GM23338 (cell line): ENCODE data around the gene PPP1R37. TPM values are rescaled to one million over a fixed set of nuclear protein-coding genes. Genes with fewer than 3 reads are reported as not detected.

ENCODE experiments used
- ATAC-seq: fragments of 200-7000 bp; cut with Tn5 transposase; 3 replicates; pipeline ENCODE4 v1.9.1; 2020
- DNase-seq: peaks from one replicate; pipeline ENCODE4 v3.0.0-alpha.2; 2015; ENCODE audit warnings: low spot score
- H2AFZ ChIP-seq: fragments of 200-600 bp; sonication (generic); 2 replicates; pipeline ENCODE4 v1.8.0; 2016; ENCODE audit warnings: antibody characterized with exemption, mild to moderate bottlenecking, moderate library complexity
- H3F3A ChIP-seq: fragments of 200-600 bp; sonication (generic); replicated peaks from 2 replicates; pipeline ENCODE4 v1.8.0; 2017; ENCODE audit warnings: antibody characterized with exemption, mixed run types, low read depth
- H3K27ac ChIP-seq: fragments of 200-600 bp; sonication (generic); 2 replicates; pipeline ENCODE4 v1.6.1; 2016; ENCODE audit warnings: low read depth
- H3K27me3 ChIP-seq: fragments of 200-600 bp; sonication (generic); 2 replicates; pipeline ENCODE4 v1.8.0; 2016; ENCODE audit warnings: mild to moderate bottlenecking, mixed run types, moderate library complexity; ENCODE audit not compliant: insufficient read depth
- H3K36me3 ChIP-seq: fragments of 200-600 bp; sonication (generic); 2 replicates; pipeline ENCODE4 v1.8.0; 2016; ENCODE audit warnings: mild to moderate bottlenecking; ENCODE audit not compliant: insufficient read depth
- H3K4me1 ChIP-seq: fragments of 200-600 bp; sonication (generic); 2 replicates; pipeline ENCODE4 v1.8.0; 2016; ENCODE audit warnings: mild to moderate bottlenecking, moderate library complexity; ENCODE audit not compliant: insufficient read depth
- H3K4me2 ChIP-seq: fragments of 200-600 bp; sonication (generic); 2 replicates; pipeline ENCODE4 v1.7.1; 2017; ENCODE audit warnings: mixed run types
- H3K4me3 ChIP-seq: fragments of 200-600 bp; sonication (generic); 2 replicates; pipeline ENCODE4 v1.6.1; 2016; ENCODE audit warnings: mixed run types
- H3K79me2 ChIP-seq: fragments of 200-600 bp; sonication (generic); replicated peaks from 2 replicates; pipeline ENCODE4 v1.8.0; 2017; ENCODE audit warnings: mild to moderate bottlenecking; ENCODE audit not compliant: insufficient read depth
- H3K9me2 ChIP-seq: fragments of 200-600 bp; sonication (generic); 2 replicates; pipeline ENCODE4 v1.8.0; 2017; ENCODE audit not compliant: insufficient read depth
- H4K20me1 ChIP-seq: fragments of 200-600 bp; sonication (generic); replicated peaks from 2 replicates; pipeline ENCODE4 v1.8.0; 2017; ENCODE audit warnings: mild to moderate bottlenecking; ENCODE audit not compliant: insufficient read depth
- H3K27ac Mint-ChIP-seq: 2 replicates; pipeline ENCODE4 v1.8.0; 2020; ENCODE audit warnings: inconsistent platforms, mild to moderate bottlenecking, moderate library complexity, mixed read lengths
- H3K27me3 Mint-ChIP-seq: 3 replicates; pipeline ENCODE4 v1.8.0; 2022; ENCODE audit warnings: low read depth, mild to moderate bottlenecking, moderate library complexity, mixed read lengths, inconsistent platforms; ENCODE audit not compliant: insufficient read depth, poor library complexity
- H3K36me3 Mint-ChIP-seq: 3 replicates; pipeline ENCODE4 v1.8.0; 2021; ENCODE audit warnings: low read depth, mild to moderate bottlenecking, inconsistent platforms, moderate library complexity, mixed read lengths
- H3K4me1 Mint-ChIP-seq: 3 replicates; pipeline ENCODE4 v1.8.0; 2020; ENCODE audit warnings: mild to moderate bottlenecking, inconsistent platforms, mixed read lengths
- H3K4me3 Mint-ChIP-seq: 3 replicates; pipeline ENCODE4 v1.8.0; 2021; ENCODE audit warnings: moderate library complexity, mild to moderate bottlenecking, inconsistent platforms, mixed read lengths
- H3K9me3 Mint-ChIP-seq: 3 replicates; pipeline ENCODE4 v1.8.0; 2020; ENCODE audit warnings: moderate library complexity, mild to moderate bottlenecking, inconsistent platforms, mixed read lengths
- CREB1 ChIP-seq: fragments of 250-450 bp; sonication (Bioruptor Pico); IDR thresholded peaks from 2 replicates; pipeline ENCODE4 v1.5.0; 2020; ENCODE audit warnings: low read depth, mild to moderate bottlenecking, moderate library complexity
- EZH2 ChIP-seq: fragments of 200-600 bp; sonication (generic); IDR thresholded peaks from one replicate; pipeline ENCODE4 v1.8.0; 2017; ENCODE audit warnings: antibody characterized with exemption, mild to moderate bottlenecking, low read depth; ENCODE audit not compliant: unreplicated experiment
- EZH2phosphoT487 ChIP-seq: fragments of 200-600 bp; sonication (generic); IDR thresholded peaks from one replicate; pipeline ENCODE4 v1.8.1; 2018; ENCODE audit warnings: antibody characterized with exemption; ENCODE audit not compliant: unreplicated experiment
- JUNB ChIP-seq: IDR thresholded peaks from one replicate; pipeline ENCODE4 v1.6.1; 2016; ENCODE audit warnings: antibody characterized with exemption; ENCODE audit not compliant: unreplicated experiment
- NANOG ChIP-seq: IDR thresholded peaks from 2 replicates; pipeline ENCODE4 v1.6.1; 2016; ENCODE audit warnings: antibody characterized with exemption, borderline replicate concordance
- POLR2AphosphoS5 ChIP-seq: IDR thresholded peaks from 2 replicates; pipeline ENCODE4 v1.6.1; 2016; ENCODE audit warnings: antibody characterized with exemption, low read depth
- REST ChIP-seq: IDR thresholded peaks from one replicate; pipeline ENCODE4 v1.6.1; 2018; ENCODE audit warnings: antibody characterized with exemption; ENCODE audit not compliant: unreplicated experiment
- STAT1 ChIP-seq: IDR thresholded peaks from one replicate; pipeline ENCODE4 v1.6.1; 2016; ENCODE audit warnings: antibody characterized with exemption; ENCODE audit not compliant: unreplicated experiment
- ZNF114 ChIP-seq: fragments of 250-450 bp; sonication (Bioruptor Pico); IDR thresholded peaks from 2 replicates; pipeline ENCODE4 v1.5.0; 2020; ENCODE audit warnings: mild to moderate bottlenecking, moderate library complexity
- ZNF331 ChIP-seq: fragments of 250-450 bp; sonication (Bioruptor Pico); IDR thresholded peaks from 2 replicates; pipeline ENCODE4 v1.5.0; 2020; ENCODE audit warnings: low read depth, mild to moderate bottlenecking, moderate library complexity
- polyA plus RNA-seq: library from polyadenylated mRNA; unstranded; fragments of >200 nt; fragmentation: Nextera tagmentation; extraction: Ambion mirVana; gene quantifications from 2 replicates; pipeline ENCODE4 v1.2.1, GENCODE V29; 2016
- total RNA-seq: library from RNA; depleted of rRNA; stranded (reverse); fragments of >200 nt; shearing (Covaris generic); gene quantifications from 2 replicates; pipeline ENCODE4 v1.2.3, GENCODE V29; 2014
- TF ChIP-seq, protein P1 (sequence below): fragments of 250-450 bp; sonication (Bioruptor Pico); IDR thresholded peaks from 2 replicates; pipeline ENCODE4 v1.5.0; 2020; ENCODE audit warnings: mild to moderate bottlenecking, moderate library complexity
- TF ChIP-seq, protein P2 (sequence below), 2 experiments: fragments of 200-600 bp in 1 of 2; sonication (generic) in 1 of 2; conservative IDR thresholded peaks; 2 replicates each; pipeline versions ENCODE4 v1.5.1 to v1.6.1; 2016 to 2017; ENCODE audit warnings: antibody characterized with exemption in 2 of 2, low read depth in 2 of 2, mild to moderate bottlenecking in 2 of 2, moderate library complexity in 1 of 2
- TF ChIP-seq, protein P3 (sequence below): IDR thresholded peaks from 2 replicates; pipeline ENCODE4 v1.6.1; 2016; ENCODE audit warnings: antibody characterized with exemption

The PPP1R37 gene
- total and polyA plus RNA-seq, 2 experiments from 2014 or later: 6.9 to 47.2 TPM

GRCh38 chr19:45063851-45064801 lies 28.9 kb upstream of the PPP1R37 start:
- Histone ChIP-seq H3K27me3 (no peaks in the 10 kb centered on the region), H3K4me2 (no peak overlapping the region), H3K79me2 (peaks cover 8% of the 10 kb centered on the region; the same call in 1 of the 2 replicates), H2AFZ (no peak overlapping the region), H3F3A (peaks cover 3% of the 10 kb centered on the region; the same call in 1 of the 2 replicates), H3K27ac (no peak overlapping the region), H3K4me1 (no peaks in the 10 kb centered on the region), H3K36me3 (peaks cover 21% of the 10 kb centered on the region), H4K20me1 (peaks cover 12% of the 10 kb centered on the region; the same call in 1 of the 2 replicates), H3K9me2 (no peaks in the 10 kb centered on the region), H3K4me3 (no peak overlapping the region)
- no peak for DNase-seq
- Mint-ChIP-seq H3K9me3 (no peaks in the 10 kb centered on the region), H3K36me3 (peaks cover 70% of the 10 kb centered on the region), H3K4me1 (peaks cover 6% of the 10 kb centered on the region), H3K27me3 (peaks cover 15% of the 10 kb centered on the region), H3K27ac (no peak overlapping the region), H3K4me3 (no peak overlapping the region)
- no peak for ATAC-seq
- TF ChIP-seq STAT1 (no peak), EZH2 (no peak), POLR2AphosphoS5 (no peak), JUNB (no peak), EZH2phosphoT487 (no peak), REST (no peak), CREB1 (no peak), ZNF114 (CRISPR knock-in tag) (no peak), NANOG (no peak), ZNF331 (CRISPR knock-in tag) (no peak)
- TF ChIP-seq, protein P1, sequence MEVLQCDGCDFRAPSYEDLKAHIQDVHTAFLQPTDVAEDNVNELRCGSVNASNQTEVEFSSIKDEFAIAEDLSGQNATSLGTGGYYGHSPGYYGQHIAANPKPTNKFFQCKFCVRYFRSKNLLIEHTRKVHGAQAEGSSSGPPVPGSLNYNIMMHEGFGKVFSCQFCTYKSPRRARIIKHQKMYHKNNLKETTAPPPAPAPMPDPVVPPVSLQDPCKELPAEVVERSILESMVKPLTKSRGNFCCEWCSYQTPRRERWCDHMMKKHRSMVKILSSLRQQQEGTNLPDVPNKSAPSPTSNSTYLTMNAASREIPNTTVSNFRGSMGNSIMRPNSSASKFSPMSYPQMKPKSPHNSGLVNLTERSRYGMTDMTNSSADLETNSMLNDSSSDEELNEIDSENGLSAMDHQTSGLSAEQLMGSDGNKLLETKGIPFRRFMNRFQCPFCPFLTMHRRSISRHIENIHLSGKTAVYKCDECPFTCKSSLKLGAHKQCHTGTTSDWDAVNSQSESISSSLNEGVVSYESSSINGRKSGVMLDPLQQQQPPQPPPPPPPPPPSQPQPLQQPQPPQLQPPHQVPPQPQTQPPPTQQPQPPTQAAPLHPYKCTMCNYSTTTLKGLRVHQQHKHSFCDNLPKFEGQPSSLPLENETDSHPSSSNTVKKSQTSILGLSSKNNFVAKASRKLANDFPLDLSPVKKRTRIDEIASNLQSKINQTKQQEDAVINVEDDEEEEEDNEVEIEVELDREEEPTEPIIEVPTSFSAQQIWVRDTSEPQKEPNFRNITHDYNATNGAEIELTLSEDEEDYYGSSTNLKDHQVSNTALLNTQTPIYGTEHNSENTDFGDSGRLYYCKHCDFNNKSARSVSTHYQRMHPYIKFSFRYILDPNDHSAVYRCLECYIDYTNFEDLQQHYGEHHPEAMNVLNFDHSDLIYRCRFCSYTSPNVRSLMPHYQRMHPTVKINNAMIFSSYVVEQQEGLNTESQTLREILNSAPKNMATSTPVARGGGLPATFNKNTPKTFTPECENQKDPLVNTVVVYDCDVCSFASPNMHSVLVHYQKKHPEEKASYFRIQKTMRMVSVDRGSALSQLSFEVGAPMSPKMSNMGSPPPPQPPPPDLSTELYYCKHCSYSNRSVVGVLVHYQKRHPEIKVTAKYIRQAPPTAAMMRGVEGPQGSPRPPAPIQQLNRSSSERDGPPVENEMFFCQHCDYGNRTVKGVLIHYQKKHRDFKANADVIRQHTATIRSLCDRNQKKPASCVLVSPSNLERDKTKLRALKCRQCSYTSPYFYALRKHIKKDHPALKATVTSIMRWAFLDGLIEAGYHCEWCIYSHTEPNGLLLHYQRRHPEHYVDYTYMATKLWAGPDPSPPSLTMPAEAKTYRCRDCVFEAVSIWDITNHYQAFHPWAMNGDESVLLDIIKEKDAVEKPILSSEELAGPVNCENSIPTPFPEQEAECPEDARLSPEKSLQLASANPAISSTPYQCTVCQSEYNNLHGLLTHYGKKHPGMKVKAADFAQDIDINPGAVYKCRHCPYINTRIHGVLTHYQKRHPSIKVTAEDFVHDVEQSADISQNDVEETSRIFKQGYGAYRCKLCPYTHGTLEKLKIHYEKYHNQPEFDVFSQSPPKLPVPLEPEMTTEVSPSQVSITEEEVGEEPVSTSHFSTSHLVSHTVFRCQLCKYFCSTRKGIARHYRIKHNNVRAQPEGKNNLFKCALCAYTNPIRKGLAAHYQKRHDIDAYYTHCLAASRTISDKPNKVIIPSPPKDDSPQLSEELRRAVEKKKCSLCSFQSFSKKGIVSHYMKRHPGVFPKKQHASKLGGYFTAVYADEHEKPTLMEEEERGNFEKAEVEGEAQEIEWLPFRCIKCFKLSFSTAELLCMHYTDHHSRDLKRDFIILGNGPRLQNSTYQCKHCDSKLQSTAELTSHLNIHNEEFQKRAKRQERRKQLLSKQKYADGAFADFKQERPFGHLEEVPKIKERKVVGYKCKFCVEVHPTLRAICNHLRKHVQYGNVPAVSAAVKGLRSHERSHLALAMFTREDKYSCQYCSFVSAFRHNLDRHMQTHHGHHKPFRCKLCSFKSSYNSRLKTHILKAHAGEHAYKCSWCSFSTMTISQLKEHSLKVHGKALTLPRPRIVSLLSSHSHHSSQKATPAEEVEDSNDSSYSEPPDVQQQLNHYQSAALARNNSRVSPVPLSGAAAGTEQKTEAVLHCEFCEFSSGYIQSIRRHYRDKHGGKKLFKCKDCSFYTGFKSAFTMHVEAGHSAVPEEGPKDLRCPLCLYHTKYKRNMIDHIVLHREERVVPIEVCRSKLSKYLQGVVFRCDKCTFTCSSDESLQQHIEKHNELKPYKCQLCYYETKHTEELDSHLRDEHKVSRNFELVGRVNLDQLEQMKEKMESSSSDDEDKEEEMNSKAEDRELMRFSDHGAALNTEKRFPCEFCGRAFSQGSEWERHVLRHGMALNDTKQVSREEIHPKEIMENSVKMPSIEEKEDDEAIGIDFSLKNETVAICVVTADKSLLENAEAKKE: no peak
- TF ChIP-seq, protein P2, sequence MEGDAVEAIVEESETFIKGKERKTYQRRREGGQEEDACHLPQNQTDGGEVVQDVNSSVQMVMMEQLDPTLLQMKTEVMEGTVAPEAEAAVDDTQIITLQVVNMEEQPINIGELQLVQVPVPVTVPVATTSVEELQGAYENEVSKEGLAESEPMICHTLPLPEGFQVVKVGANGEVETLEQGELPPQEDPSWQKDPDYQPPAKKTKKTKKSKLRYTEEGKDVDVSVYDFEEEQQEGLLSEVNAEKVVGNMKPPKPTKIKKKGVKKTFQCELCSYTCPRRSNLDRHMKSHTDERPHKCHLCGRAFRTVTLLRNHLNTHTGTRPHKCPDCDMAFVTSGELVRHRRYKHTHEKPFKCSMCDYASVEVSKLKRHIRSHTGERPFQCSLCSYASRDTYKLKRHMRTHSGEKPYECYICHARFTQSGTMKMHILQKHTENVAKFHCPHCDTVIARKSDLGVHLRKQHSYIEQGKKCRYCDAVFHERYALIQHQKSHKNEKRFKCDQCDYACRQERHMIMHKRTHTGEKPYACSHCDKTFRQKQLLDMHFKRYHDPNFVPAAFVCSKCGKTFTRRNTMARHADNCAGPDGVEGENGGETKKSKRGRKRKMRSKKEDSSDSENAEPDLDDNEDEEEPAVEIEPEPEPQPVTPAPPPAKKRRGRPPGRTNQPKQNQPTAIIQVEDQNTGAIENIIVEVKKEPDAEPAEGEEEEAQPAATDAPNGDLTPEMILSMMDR (conservative IDR thresholded peaks at IDR 0.05; ENCODE audit: low read depth in 2 of 2): no peak
- TF ChIP-seq, protein P3, sequence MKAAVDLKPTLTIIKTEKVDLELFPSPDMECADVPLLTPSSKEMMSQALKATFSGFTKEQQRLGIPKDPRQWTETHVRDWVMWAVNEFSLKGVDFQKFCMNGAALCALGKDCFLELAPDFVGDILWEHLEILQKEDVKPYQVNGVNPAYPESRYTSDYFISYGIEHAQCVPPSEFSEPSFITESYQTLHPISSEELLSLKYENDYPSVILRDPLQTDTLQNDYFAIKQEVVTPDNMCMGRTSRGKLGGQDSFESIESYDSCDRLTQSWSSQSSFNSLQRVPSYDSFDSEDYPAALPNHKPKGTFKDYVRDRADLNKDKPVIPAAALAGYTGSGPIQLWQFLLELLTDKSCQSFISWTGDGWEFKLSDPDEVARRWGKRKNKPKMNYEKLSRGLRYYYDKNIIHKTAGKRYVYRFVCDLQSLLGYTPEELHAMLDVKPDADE: no peak
